Muscle of leg (tissue), 9 donors: ENCODE data around the gene ADAM20. TPM values are rescaled to one million over a fixed set of nuclear protein-coding genes. Genes with fewer than 3 reads are reported as not detected.

Experiments
- polyA plus RNA-seq, 8 donors: library from polyadenylated mRNA; unstranded; fragments of 120-200 nt; gene quantifications; one replicate each; pipeline versions ENCODE4 v1.2.1 to v1.2.3, GENCODE V29; 2013; ENCODE audit warnings: inconsistent platforms in 1 of 8, low replicate concordance in 1 of 8; ENCODE audit not compliant: insufficient read length in 8 of 8, insufficient read depth in 1 of 8
- total RNA-seq: library from RNA; stranded (reverse); fragments of 120-200 nt; gene quantifications from one replicate; pipeline ENCODE4 v1.2.4, GENCODE V29; 2013

ADAM20 gene
- total and polyA plus RNA-seq, 9 donors = 0.05 to 0.80 (median 0.11) TPM; not detected in 3

Other genes with a start within 250 kb of the ADAM20 start
- 53.4 TPM for gene COX16, start 175.3 kb downstream of the ADAM20 start, total RNA-seq
- gene COX16, start 175.3 kb downstream of the ADAM20 start, polyA plus RNA-seq = 10 to 100 TPM; 47.3 to 71.3 (median 57.5) TPM
- 34.2 TPM for gene SYNJ2BP, start 117.9 kb downstream of the ADAM20 start, total RNA-seq
- gene SYNJ2BP, start 117.9 kb downstream of the ADAM20 start, polyA plus RNA-seq = 10 to 100 TPM; 18.3 to 26.1 (median 22.2) TPM
- 0.09 TPM for gene ADAM21, start 82.8 kb downstream of the ADAM20 start, total RNA-seq
- under 1 TPM; 0.06 to 0.50 (median 0.27) TPM for gene ADAM21, start 82.8 kb downstream of the ADAM20 start, polyA plus RNA-seq
- 35.9 TPM for gene MED6, start 65.7 kb upstream of the ADAM20 start, total RNA-seq
- gene MED6, start 65.7 kb upstream of the ADAM20 start, polyA plus RNA-seq = 10 to 100 TPM; 27.6 to 34.4 (median 31.5) TPM
- 4.4 TPM for gene TTC9, start 106.9 kb upstream of the ADAM20 start, total RNA-seq
- gene TTC9, start 106.9 kb upstream of the ADAM20 start, polyA plus RNA-seq = 1 to 10 TPM; 4.6 to 6.8 (median 5.9) TPM